ENCODE measurements around the gene GRHPR. TPM values are rescaled to one million over a fixed set of nuclear protein-coding genes. Genes with fewer than 3 reads are reported as not detected.
"Not testable (repeated sequence)": the region's sequence is repeated elsewhere in the genome, so short reads cannot be mapped to it uniquely, and the experiment has no call there.

The GRHPR gene
- total RNA-seq, 4 donors from 2014 or later: 79.5 to 157 (median 126) TPM

DNA sequence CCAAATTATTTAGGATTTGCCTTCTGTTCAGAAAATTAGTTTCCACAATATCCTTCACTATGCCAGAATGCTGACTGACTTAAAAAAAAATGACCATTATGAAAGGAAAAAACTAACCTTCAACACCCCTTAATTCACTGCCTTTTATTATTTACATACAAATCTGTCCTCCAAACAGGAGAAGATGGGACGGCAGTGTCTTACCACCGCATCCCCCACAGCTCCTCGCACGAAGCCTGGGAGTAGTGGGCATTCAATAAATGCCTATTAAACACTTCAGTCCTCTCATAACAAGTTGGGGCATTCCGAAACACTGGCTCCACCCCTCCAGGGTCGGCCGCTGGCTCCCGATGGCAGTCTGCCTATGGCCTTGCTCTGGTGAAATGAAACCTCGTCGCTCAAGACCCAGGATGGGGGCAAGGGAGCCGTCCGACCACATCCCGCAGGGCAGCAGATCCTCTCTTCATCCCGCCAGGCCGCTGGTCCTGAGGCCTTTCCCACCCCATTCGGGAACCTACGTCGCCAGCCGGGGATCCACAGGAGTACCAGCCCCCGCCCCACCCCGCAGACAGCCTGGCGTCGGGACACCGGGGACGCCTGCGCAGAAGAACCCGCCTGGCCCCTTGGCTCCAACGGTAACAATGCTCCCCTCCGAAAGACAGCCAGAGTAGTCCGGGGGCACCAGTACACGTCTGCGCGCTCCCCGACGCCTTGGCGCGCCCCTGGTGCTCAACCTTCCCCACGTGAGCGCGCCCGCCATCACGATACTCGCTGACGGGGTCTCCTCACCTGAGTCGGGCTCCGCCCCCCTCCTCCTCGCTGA is 42.1 kb downstream of the GRHPR start:
- Histone ChIP-seq H3K9me3 (no peaks in the 10 kb centered on the region), H3K4me1 (peaks cover 20 to 24% of the 10 kb centered on the region in 2 donors), H3K27me3 (no peaks in the 10 kb centered on the region), H3K4me3 (replicated peaks in 1 of 3) (peak overlapping the region; percentile 34 to 97 (median 75)), H3K36me3 (no peaks in the 10 kb centered on the region), H3K27ac (peak overlapping the region; percentile 87 to 98 (median 98))
- TF ChIP-seq, protein P1, sequence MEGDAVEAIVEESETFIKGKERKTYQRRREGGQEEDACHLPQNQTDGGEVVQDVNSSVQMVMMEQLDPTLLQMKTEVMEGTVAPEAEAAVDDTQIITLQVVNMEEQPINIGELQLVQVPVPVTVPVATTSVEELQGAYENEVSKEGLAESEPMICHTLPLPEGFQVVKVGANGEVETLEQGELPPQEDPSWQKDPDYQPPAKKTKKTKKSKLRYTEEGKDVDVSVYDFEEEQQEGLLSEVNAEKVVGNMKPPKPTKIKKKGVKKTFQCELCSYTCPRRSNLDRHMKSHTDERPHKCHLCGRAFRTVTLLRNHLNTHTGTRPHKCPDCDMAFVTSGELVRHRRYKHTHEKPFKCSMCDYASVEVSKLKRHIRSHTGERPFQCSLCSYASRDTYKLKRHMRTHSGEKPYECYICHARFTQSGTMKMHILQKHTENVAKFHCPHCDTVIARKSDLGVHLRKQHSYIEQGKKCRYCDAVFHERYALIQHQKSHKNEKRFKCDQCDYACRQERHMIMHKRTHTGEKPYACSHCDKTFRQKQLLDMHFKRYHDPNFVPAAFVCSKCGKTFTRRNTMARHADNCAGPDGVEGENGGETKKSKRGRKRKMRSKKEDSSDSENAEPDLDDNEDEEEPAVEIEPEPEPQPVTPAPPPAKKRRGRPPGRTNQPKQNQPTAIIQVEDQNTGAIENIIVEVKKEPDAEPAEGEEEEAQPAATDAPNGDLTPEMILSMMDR (IDR thresholded peaks at IDR 0.05): no peak
- TF ChIP-seq POLR2A (IDR thresholded peaks at IDR 0.05): peak in 1 of 2 donors; percentile 78
- 0 to 1% methylated on average over 21 to 24 of the region's 47 CpGs for WGBS, 2 donors
- intact Hi-C loops (cut with DNase I): loop anchor here (5.0 kb wide), 1 partner anchor 42 kb away; the partner anchor contains the start of gene GRHPR
- peak; percentile 86 to 89 for DNase-seq

DNA sequence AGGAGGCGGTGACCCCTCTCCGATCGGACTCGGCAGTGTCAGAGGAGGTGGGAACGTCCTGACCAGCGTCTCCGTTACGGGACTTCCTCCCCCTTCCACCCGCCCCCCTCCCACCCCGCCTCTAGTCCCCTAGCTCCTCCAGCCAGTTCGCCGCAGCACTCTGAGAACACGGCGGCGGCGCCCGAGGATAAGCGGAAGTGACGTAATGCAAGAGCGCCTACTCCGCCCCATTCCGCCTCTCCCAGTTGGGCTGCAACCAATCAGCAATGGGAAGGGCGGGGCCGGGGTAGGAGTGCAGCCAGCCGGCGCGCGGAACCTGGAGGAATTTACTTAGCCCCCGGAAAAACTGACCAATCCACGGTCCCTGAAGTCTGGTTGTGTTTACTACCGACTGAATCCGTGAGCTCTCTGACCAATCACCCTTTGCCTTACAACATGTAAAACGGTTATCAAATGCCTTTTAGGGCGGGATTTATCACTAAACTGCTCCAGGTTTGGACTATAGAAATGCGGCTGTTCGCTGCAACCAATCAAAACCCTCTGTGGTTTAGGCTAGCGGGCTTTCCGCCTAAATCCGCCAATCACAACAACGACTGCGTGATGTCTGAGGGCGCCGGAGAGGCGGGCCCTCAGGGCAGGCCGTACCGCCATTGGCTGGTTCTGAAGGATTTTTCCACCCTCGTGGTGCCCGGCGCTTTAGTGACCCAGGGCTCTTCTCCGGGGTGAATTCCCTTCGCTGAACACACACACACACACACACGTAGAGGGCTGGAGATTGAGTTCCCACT is 42.9 kb downstream of the GRHPR start, which contains the start of gene ZBTB5:
ZBTB5 (minus strand) TSS at position 202 of the 788 bp plus-strand sequence. CDS start 22,899 bp downstream, outside the sequence.
- H3K4me1 ChIP-seq: peaks cover 20 to 24% of the 10 kb centered on the region in 2 donors
- TF ChIP-seq POLR2A (IDR thresholded peaks at IDR 0.05): peak; percentile 73 to 88
- TF ChIP-seq, protein P1 (IDR thresholded peaks at IDR 0.05): no peak
- WGBS, 2 donors: 0 to 1% methylated on average over 28 to 32 of the region's 52 CpGs
- H3K9me3 ChIP-seq: no peaks in the 10 kb centered on the region
- no peaks in the 10 kb centered on the region for H3K36me3 ChIP-seq
- no peaks in the 10 kb centered on the region for H3K27me3 ChIP-seq
- H3K27ac ChIP-seq: peak within 1 kb of the TSS; percentile 87 to 98 (median 98)
- intact Hi-C loops (cut with DNase I): no loop called here
- DNase-seq: peak; percentile 100
- peak within 1 kb of the TSS; percentile 67 to 97 (median 75) for H3K4me3 ChIP-seq (replicated peaks in 1 of 3)

DNA sequence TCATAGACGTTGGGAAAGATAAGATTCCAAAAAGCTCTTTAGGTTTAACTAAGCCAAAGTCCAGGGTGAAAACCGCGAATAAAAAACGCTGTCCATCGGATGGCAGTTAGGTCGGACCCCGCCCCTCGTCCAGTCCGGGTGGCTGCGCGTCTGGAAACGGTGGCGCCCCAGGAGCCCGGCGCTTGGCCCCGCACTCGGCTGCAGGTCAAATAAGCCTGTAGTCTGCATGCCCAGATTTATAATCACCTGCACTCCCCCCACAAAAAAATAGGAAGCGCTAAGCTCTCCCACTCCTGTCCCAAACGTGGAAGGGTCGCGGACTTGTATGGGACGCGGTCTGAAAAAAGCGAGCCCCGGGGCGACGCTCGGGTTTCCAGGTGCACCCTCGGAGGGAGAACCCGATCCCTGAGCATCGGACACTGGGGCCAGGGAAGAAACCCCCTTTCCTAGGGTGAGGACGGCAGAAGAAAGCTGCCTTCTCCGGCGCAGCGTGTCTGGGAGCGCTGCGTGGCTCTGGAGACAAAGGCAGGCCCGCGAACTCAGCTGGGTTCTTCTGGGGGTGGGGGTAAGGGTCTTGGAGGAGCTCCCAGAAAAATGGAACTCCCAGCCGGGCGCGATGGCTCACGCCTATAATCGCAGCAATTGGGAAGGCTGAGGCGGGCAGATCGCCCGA is 43.7 kb downstream of the GRHPR start:
- Histone ChIP-seq H3K36me3 (no peaks in the 10 kb centered on the region), H3K27me3 (no peaks in the 10 kb centered on the region), H3K9me3 (no peaks in the 10 kb centered on the region), H3K4me3 (replicated peaks in 1 of 3) (peak overlapping the region; percentile 3 to 75 (median 67)), H3K27ac (peak overlapping the region; percentile 65 to 98 (median 98)), H3K4me1 (peaks cover 20 to 21% of the 10 kb centered on the region in 2 donors)
- peak; percentile 23 to 68 for DNase-seq
- WGBS, 2 donors: 1% methylated on average over 26 to 45 of the region's 47 CpGs
- TF ChIP-seq, protein P1 (IDR thresholded peaks at IDR 0.05): no peak
- TF ChIP-seq POLR2A (IDR thresholded peaks at IDR 0.05): peak in 1 of 2 donors; percentile 52
- intact Hi-C loops (cut with DNase I): no loop called here

DNA sequence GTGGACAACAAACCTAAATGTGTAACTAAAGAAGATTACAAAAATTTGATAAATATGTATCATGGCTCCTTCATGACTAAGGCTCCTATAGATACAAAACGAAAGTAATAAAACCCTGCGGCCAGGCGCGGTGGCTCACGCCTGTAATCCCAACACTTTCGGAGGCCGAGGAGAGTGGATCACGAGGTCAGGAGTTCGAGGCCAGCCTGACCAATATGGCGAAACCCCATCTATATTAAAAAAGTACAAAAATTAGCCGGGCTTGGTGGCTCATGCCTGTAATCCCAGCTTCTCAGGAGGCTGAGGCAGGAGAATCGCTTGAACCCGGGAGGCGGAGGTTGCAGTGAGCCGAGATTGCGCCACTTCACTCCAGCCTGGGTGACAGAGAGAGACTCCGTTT is 45.0 kb downstream of the GRHPR start:
- H3K4me3 ChIP-seq (replicated peaks in 1 of 3); H3K27ac ChIP-seq; H3K27me3 ChIP-seq; H3K9me3 ChIP-seq; intact Hi-C loops (cut with DNase I); DNase-seq; H3K36me3 ChIP-seq: not testable (repeated sequence)
- WGBS, 2 donors: 97% methylated on average over 17 of the region's 17 CpGs
- peaks cover 17 to 21% of the 10 kb centered on the region in 2 donors for H3K4me1 ChIP-seq

DNA sequence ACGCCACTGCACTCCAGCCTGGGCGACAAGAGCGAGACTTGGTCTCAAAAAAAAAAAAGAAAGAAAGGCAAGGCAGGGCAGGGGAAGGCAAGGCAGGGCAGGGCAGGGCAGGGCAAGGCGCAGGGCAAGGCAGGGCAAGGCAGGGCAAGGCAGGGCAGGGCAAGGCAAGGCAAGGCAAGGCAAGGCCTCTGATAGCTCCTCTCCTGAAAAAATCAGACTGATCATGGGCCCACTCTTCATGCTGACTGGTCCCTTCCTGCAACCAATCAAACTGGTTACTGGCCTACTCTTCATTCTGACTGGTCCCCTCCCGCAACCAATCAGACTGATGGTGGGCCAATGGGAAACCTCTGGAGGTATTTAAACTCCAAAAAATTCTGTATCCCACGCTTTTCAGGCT is 46.1 kb downstream of the GRHPR start:
- H3K4me1 ChIP-seq: peaks cover 9 to 14% of the 10 kb centered on the region in 2 donors
- TF ChIP-seq, protein P1 (IDR thresholded peaks at IDR 0.05): no peak
- TF ChIP-seq POLR2A (IDR thresholded peaks at IDR 0.05): no peak
- no peak for DNase-seq
- no peaks in the 10 kb centered on the region for H3K27me3 ChIP-seq
- H3K36me3 ChIP-seq: no peaks in the 10 kb centered on the region
- H3K27ac ChIP-seq: no peak overlapping the region
- intact Hi-C loops (cut with DNase I): no loop called here
- no peaks in the 10 kb centered on the region for H3K9me3 ChIP-seq
- 97 to 99% methylated on average over 6 of the region's 6 CpGs for WGBS, 2 donors
- no peak overlapping the region for H3K4me3 ChIP-seq (replicated peaks in 1 of 3)
